Caco-2 (cell line): ENCODE measurements around the gene WDR27. TPM values are rescaled to one million over a fixed set of nuclear protein-coding genes. Genes with fewer than 3 reads are reported as not detected.

Experiments
- BruUV-seq: library from RNA; stranded (reverse); fragments of 400-500 nt; replicated peaks from 2 replicates; lab custom pipeline; 2021; lab: Mats Ljungman, UMichigan
- CTCF ChIA-PET: fragments of 300-600 bp; sonication (Branson Sonifier 250); formaldehyde crosslinking; loops from one replicate; lab custom pipeline; 2022; ENCODE audit warnings: antibody characterized with exemption; lab: Charles Lee
- POLR2A ChIA-PET: fragments of 300-600 bp; sonication (Branson Sonifier 250); formaldehyde crosslinking; loops from one replicate; lab custom pipeline; 2022; ENCODE audit warnings: antibody characterized with exemption; lab: Charles Lee
- DNase-seq, 2 experiments: peaks; one replicate each; pipeline versions ENCODE4 v3.0.0 to v3.0.0-alpha.2; 2020 to 2022
- H3K27me3 ChIP-seq: replicated peaks from 2 replicates; pipeline ENCODE4 v1.6.0; 2011; ENCODE audit warnings: low read length; ENCODE audit not compliant: control insufficient read depth, insufficient read depth
- H3K36me3 ChIP-seq: 2 replicates; pipeline ENCODE4 v1.5.1; 2011; ENCODE audit warnings: low read length; ENCODE audit not compliant: control insufficient read depth, insufficient read depth
- H3K4me1 ChIP-seq: fragments of 250-450 bp; sonication (Bioruptor Pico); 2 replicates; pipeline ENCODE4 v1.5.1; 2020; ENCODE audit warnings: mild to moderate bottlenecking
- H3K4me3 ChIP-seq: 2 replicates; pipeline ENCODE4 v1.5.1; 2011; ENCODE audit warnings: low read depth, mild to moderate bottlenecking, control low read depth, low read length
- H3K9me3 ChIP-seq: fragments of 250-450 bp; sonication (Bioruptor Pico); 2 replicates; pipeline ENCODE4 v1.5.1; 2020; ENCODE audit warnings: mild to moderate bottlenecking, moderate library complexity
- H3K27ac Mint-ChIP-seq: one replicate; pipeline ENCODE4 v1.8.0; 2022; ENCODE audit warnings: mixed read lengths; ENCODE audit not compliant: unreplicated experiment
- H3K27me3 Mint-ChIP-seq: one replicate; pipeline ENCODE4 v1.8.0; 2022; ENCODE audit warnings: mixed read lengths; ENCODE audit not compliant: insufficient read depth, unreplicated experiment
- H3K36me3 Mint-ChIP-seq: one replicate; pipeline ENCODE4 v1.8.0; 2022; ENCODE audit warnings: mild to moderate bottlenecking, mixed read lengths; ENCODE audit not compliant: insufficient read depth, unreplicated experiment
- H3K4me1 Mint-ChIP-seq: one replicate; pipeline ENCODE4 v1.8.0; 2022; ENCODE audit warnings: low read depth, mixed read lengths; ENCODE audit not compliant: unreplicated experiment
- H3K4me3 Mint-ChIP-seq: one replicate; pipeline ENCODE4 v1.8.0; 2022; ENCODE audit warnings: mild to moderate bottlenecking, moderate library complexity, mixed read lengths; ENCODE audit not compliant: unreplicated experiment
- H3K9me3 Mint-ChIP-seq: one replicate; pipeline ENCODE4 v1.8.0; 2022; ENCODE audit warnings: mixed read lengths; ENCODE audit not compliant: unreplicated experiment
- CTCF ChIP-seq, 2 experiments: fragments of 200-600 bp in 1 of 2; IDR thresholded peaks; 1 replicate in 1 of 2; 2 replicates in 1 of 2; pipeline versions ENCODE4 v1.5.1 to v1.8.0; 2011 to 2022; ENCODE audit warnings: antibody characterized with exemption in 1 of 2, control low read depth in 1 of 2, inconsistent platforms in 1 of 2, low read depth in 1 of 2, low read length in 1 of 2, mild to moderate bottlenecking in 1 of 2, moderate library complexity in 1 of 2; ENCODE audit not compliant: insufficient read depth in 1 of 2, severe bottlenecking in 1 of 2, unreplicated experiment in 1 of 2
- intact Hi-C: fragments of 100-400 bp; cut with micrococcal nuclease; formaldehyde crosslinking; loops from one replicate; pipeline ENCODE4 v1.10.0; 2022; ENCODE audit not compliant: unreplicated experiment
- total RNA-seq: library from RNA; stranded (reverse); gene quantifications from 2 replicates; pipeline ENCODE4 v1.2.3, GENCODE V29; 2022

Gene WDR27
- total RNA-seq, 1 experiment from 2014 or later, result 62.9 TPM

GRCh38 chr6:169456840-169457239 lies 245.0 kb downstream of the WDR27 start:
- peaks cover 14% of the 10 kb centered on the region for H3K4me1 ChIP-seq
- no peaks in the 10 kb centered on the region for H3K9me3 ChIP-seq
- DNase-seq, result no peak
- no peak overlapping the region for H3K4me3 ChIP-seq
- CTCF ChIA-PET, result no interaction called here
- TF ChIP-seq CTCF (IDR thresholded peaks at IDR 0.05; ENCODE audit: insufficient read depth in 1 of 2, low read depth in 1 of 2, low read length in 1 of 2, severe bottlenecking in 1 of 2, unreplicated experiment in 1 of 2), result no peak
- H3K36me3 ChIP-seq, result no peaks in the 10 kb centered on the region
- H3K9me3 Mint-ChIP-seq, result peaks cover 19% of the 10 kb centered on the region
- no peaks in the 10 kb centered on the region for H3K4me1 Mint-ChIP-seq
- H3K27me3 Mint-ChIP-seq, result no peaks in the 10 kb centered on the region
- intact Hi-C loops, result no loop called here
- H3K36me3 Mint-ChIP-seq, result no peaks in the 10 kb centered on the region
- H3K4me3 Mint-ChIP-seq, result no peak overlapping the region
- no TSS peak for BruUV-seq
- no peaks in the 10 kb centered on the region for H3K27me3 ChIP-seq
- POLR2A ChIA-PET, result no interaction called here
- H3K27ac Mint-ChIP-seq, result no peak overlapping the region

- Histone ChIP-seq H3K4me1 (peaks cover 14% of the 10 kb centered on the region), H3K27me3 (no peaks in the 10 kb centered on the region), H3K4me3 (no peak overlapping the region), H3K36me3 (no peaks in the 10 kb centered on the region), H3K9me3 (no peaks in the 10 kb centered on the region)
- H3K27ac Mint-ChIP-seq, result no peak overlapping the region
- H3K4me1 Mint-ChIP-seq, result no peaks in the 10 kb centered on the region
- POLR2A ChIA-PET, result no interaction called here
- peaks cover 8% of the 10 kb centered on the region for H3K9me3 Mint-ChIP-seq
- no peaks in the 10 kb centered on the region for H3K27me3 Mint-ChIP-seq
- CTCF ChIA-PET, result no interaction called here
- DNase-seq, result no peak
- H3K36me3 Mint-ChIP-seq, result no peaks in the 10 kb centered on the region
- BruUV-seq, result no TSS peak
- intact Hi-C loops, result no loop called here
- no peak for TF ChIP-seq CTCF (IDR thresholded peaks at IDR 0.05; ENCODE audit: insufficient read depth in 1 of 2, low read depth in 1 of 2, low read length in 1 of 2, severe bottlenecking in 1 of 2, unreplicated experiment in 1 of 2)
- no peak overlapping the region for H3K4me3 Mint-ChIP-seq
Observed at GRCh38 chr6:169455470-169455869, 246.4 kb downstream of the WDR27 start.

GRCh38 chr6:169454872-169455204 lies 247.0 kb downstream of the WDR27 start:
- intact Hi-C loops, result no loop called here
- Mint-ChIP-seq H3K36me3 (no peaks in the 10 kb centered on the region), H3K4me3 (no peak overlapping the region), H3K4me1 (no peaks in the 10 kb centered on the region), H3K27ac (no peak overlapping the region), H3K27me3 (no peaks in the 10 kb centered on the region), H3K9me3 (peaks cover 8% of the 10 kb centered on the region)
- no peaks in the 10 kb centered on the region for H3K9me3 ChIP-seq
- POLR2A ChIA-PET, result no interaction called here
- no peak for TF ChIP-seq CTCF (IDR thresholded peaks at IDR 0.05; ENCODE audit: insufficient read depth in 1 of 2, low read depth in 1 of 2, low read length in 1 of 2, severe bottlenecking in 1 of 2, unreplicated experiment in 1 of 2)
- no peaks in the 10 kb centered on the region for H3K36me3 ChIP-seq
- DNase-seq, result no peak
- peaks cover 14% of the 10 kb centered on the region for H3K4me1 ChIP-seq
- BruUV-seq, result no TSS peak
- no peak overlapping the region for H3K4me3 ChIP-seq
- no peaks in the 10 kb centered on the region for H3K27me3 ChIP-seq
- CTCF ChIA-PET, result interaction anchor here (0.6 kb wide), 1 partner anchor 1931 kb away, joined by 3 read pairs; no protein-coding TSS in a partner anchor
